ENCODE measurements around the gene GTF2F2. TPM values are rescaled to one million over a fixed set of nuclear protein-coding genes. Genes with fewer than 3 reads are reported as not detected.

Gene GTF2F2
- total RNA-seq, 1 experiment from 2014 or later, result 37.8 TPM

- ChIA-PET CTCF (no interaction called here), POLR2A (ENCODE audit: low non-redundant PET) (no interaction called here)
- DNase-seq (ENCODE audit: low spot score), result no peak
- Histone ChIP-seq H3K36me3 (ENCODE audit: insufficient read depth, low read length, poor library complexity, severe bottlenecking) (no peaks in the 10 kb centered on the region), H3K27ac (ENCODE audit: low read depth, low read length, poor library complexity, severe bottlenecking) (no peak overlapping the region), H3K27me3 (replicated peaks; ENCODE audit: insufficient read depth, low read depth, low read length, poor library complexity) (no peaks in the 10 kb centered on the region), H3K4me3 (ENCODE audit: low read depth, low read length, poor library complexity, severe bottlenecking) (no peak overlapping the region), H3K9me3 (ENCODE audit: low read depth, low read length, poor library complexity, severe bottlenecking) (no peaks in the 10 kb centered on the region), H3K4me1 (ENCODE audit: insufficient read depth, low read length, poor library complexity, severe bottlenecking) (no peaks in the 10 kb centered on the region)
- TF ChIP-seq CTCF (conservative IDR thresholded peaks at IDR 0.05; ENCODE audit: low read depth, low read length), result no peak
- no peak for TF ChIP-seq EZH2 (IDR thresholded peaks at IDR 0.05; ENCODE audit: borderline replicate concordance, low read depth, low read length, poor library complexity, severe bottlenecking)
- intact Hi-C loops (cut with micrococcal nuclease; ENCODE audit: unreplicated experiment), result loop anchor here (10.0 kb wide), 1 partner anchor 1396 kb away; no protein-coding TSS in a partner anchor
- BruUV-seq (replicated peaks), result no TSS peak
Measured at GRCh38 chr13:45301263-45301662, 181.0 kb downstream of the GTF2F2 start.

- DNase-seq (ENCODE audit: low spot score), result no peak
- Histone ChIP-seq H3K27me3 (replicated peaks; ENCODE audit: insufficient read depth, low read depth, low read length, poor library complexity) (no peaks in the 10 kb centered on the region), H3K4me1 (ENCODE audit: insufficient read depth, low read length, poor library complexity, severe bottlenecking) (no peaks in the 10 kb centered on the region), H3K27ac (ENCODE audit: low read depth, low read length, poor library complexity, severe bottlenecking) (no peak overlapping the region), H3K4me3 (ENCODE audit: low read depth, low read length, poor library complexity, severe bottlenecking) (no peak overlapping the region), H3K36me3 (ENCODE audit: insufficient read depth, low read length, poor library complexity, severe bottlenecking) (no peaks in the 10 kb centered on the region), H3K9me3 (ENCODE audit: low read depth, low read length, poor library complexity, severe bottlenecking) (no peaks in the 10 kb centered on the region)
- intact Hi-C loops (cut with micrococcal nuclease; ENCODE audit: unreplicated experiment), result loop anchor here (10.0 kb wide), 1 partner anchor 1398 kb away; no protein-coding TSS in a partner anchor
- no TSS peak for BruUV-seq (replicated peaks)
- ChIA-PET POLR2A (ENCODE audit: low non-redundant PET) (no interaction called here), CTCF (no interaction called here)
- TF ChIP-seq CTCF (conservative IDR thresholded peaks at IDR 0.05; ENCODE audit: low read depth, low read length) (no peak), EZH2 (IDR thresholded peaks at IDR 0.05; ENCODE audit: borderline replicate concordance, low read depth, low read length, poor library complexity, severe bottlenecking) (no peak)
Measured at GRCh38 chr13:45302507-45302906, 182.2 kb downstream of the GTF2F2 start.

GRCh38 chr13:45303026-45303425 lies 182.7 kb downstream of the GTF2F2 start:
- DNase-seq (ENCODE audit: low spot score), result no peak
- Histone ChIP-seq H3K36me3 (ENCODE audit: insufficient read depth, low read length, poor library complexity, severe bottlenecking) (no peaks in the 10 kb centered on the region), H3K4me3 (ENCODE audit: low read depth, low read length, poor library complexity, severe bottlenecking) (no peak overlapping the region), H3K4me1 (ENCODE audit: insufficient read depth, low read length, poor library complexity, severe bottlenecking) (no peaks in the 10 kb centered on the region), H3K27me3 (replicated peaks; ENCODE audit: insufficient read depth, low read depth, low read length, poor library complexity) (no peaks in the 10 kb centered on the region), H3K27ac (ENCODE audit: low read depth, low read length, poor library complexity, severe bottlenecking) (no peak overlapping the region), H3K9me3 (ENCODE audit: low read depth, low read length, poor library complexity, severe bottlenecking) (no peaks in the 10 kb centered on the region)
- ChIA-PET POLR2A (ENCODE audit: low non-redundant PET) (no interaction called here), CTCF (no interaction called here)
- no peak for TF ChIP-seq CTCF (conservative IDR thresholded peaks at IDR 0.05; ENCODE audit: low read depth, low read length)
- no peak for TF ChIP-seq EZH2 (IDR thresholded peaks at IDR 0.05; ENCODE audit: borderline replicate concordance, low read depth, low read length, poor library complexity, severe bottlenecking)
- BruUV-seq (replicated peaks), result no TSS peak
- intact Hi-C loops (cut with micrococcal nuclease; ENCODE audit: unreplicated experiment), result loop anchor here (10.0 kb wide), 1 partner anchor 1398 kb away; no protein-coding TSS in a partner anchor
